GM18505 (cell line): ENCODE data around the gene GHR.

ENCODE experiments used
- ATAC-seq: cut with Tn5 transposase; IDR thresholded peaks from one replicate; pipeline ENCODE4 v1.9.1; 2021; ENCODE audit not compliant: unreplicated experiment
- POLR2A ChIP-seq: IDR thresholded peaks from 4 replicates; pipeline ENCODE4 v1.6.1; 2011; ENCODE audit warnings: borderline replicate concordance; ENCODE audit not compliant: insufficient read depth, insufficient read length; ENCODE audit errors: extremely low read depth

Gene GHR

DNA sequence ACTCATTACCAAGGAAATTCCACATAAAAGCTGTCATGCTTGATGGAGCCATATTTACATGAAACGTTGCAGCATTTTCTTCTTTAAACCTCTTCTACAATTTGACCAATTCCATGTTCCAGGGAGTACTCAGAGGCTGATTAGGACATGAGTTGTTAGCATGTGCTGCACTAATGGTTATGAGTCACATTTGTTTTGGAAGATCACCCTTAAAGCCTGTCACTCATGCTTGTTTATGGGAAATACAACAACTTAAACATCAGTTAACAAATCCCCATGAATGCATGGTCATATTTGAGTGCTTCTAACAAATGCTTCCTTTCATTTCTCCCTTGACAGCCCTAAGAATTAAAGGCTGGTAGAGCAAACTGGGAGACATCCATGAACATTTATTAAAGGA lies 156.1 kb downstream of the GHR start:
- no peak for ATAC-seq
- no peak for TF ChIP-seq POLR2A

DNA sequence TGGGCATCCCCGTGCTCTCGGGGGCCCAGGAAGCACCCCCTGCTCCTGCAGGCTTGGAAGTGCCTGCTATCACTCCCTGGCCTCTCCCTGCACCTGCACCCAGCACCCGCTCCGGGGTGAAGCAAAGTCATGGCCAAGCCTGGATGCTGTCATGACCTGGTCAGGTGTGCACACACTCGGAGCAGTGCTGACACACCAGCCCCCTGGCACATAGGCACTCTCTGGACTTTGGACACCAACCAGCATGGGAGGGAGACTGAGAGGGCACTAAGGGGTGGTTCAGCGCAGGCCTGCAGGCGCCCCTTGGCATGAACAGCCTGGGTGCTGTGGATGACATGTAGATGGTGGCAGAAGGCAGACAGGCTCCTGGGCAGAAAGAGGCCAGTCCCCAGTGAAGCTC lies 158.6 kb downstream of the GHR start:
- no peak for TF ChIP-seq POLR2A
- no peak for ATAC-seq

GRCh38 chr5:42582723-42583122 lies 159.5 kb downstream of the GHR start:
- no peak for TF ChIP-seq POLR2A
- ATAC-seq = no peak

DNA sequence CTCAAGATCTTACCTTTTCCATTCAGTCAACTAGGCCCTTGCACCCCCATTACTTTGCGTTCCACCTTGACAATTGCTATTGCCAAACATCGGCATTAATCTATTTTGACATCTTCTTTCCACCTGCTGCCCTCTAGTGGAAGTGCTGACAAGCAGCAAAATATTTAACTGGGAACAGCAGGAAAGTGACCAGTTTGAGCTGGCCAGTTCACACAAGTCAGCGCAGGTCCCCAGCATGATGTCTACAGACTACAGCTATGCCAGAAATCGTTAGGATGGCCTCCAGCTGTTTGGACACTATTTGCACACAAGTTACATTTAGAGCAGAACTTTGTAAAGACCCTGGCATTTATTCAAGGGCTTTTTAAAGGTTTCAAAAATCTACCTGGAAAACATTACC lies 160.1 kb downstream of the GHR start:
- no peak for ATAC-seq

DNA sequence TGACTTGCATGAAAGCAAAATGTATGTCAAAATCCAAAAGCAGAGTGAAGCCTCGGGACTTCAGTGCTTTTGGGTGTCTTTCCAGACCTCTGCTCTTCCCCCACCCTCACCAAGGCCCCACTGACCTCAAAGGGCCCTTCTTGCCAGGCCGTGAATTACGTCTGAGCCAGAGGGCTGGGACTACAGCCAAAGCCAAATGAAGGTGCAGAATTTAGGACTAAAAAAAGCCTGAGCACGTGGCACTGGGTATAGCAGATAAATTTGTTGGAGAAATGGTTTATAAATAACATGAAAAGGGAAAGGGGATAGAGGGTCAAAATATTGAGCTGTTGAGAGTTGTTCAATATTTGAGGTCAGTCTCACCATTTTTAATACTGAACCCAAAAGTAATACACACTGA lies 163.4 kb downstream of the GHR start:
- no peak for ATAC-seq
- TF ChIP-seq POLR2A = no peak

More for the DNA sequence above, 160.1 kb downstream of the GHR start:
- no peak for TF ChIP-seq POLR2A

GRCh38 chr5:42587096-42587723 lies 164.0 kb downstream of the GHR start:
- no peak for TF ChIP-seq POLR2A
- ATAC-seq = no peak

- no peak for ATAC-seq
- no peak for TF ChIP-seq POLR2A
These were observed 167.3 kb downstream of the GHR start for GRCh38 chr5:42590566-42590965.

GRCh38 chr5:42591015-42591414 lies 167.8 kb downstream of the GHR start:
- no peak for TF ChIP-seq POLR2A

GRCh38 chr5:42592401-42593140 lies 169.3 kb downstream of the GHR start:
- no peak for ATAC-seq
- no peak for TF ChIP-seq POLR2A

More at GRCh38 chr5:42591015-42591414, 167.8 kb downstream of the GHR start:
- no peak for ATAC-seq

DNA sequence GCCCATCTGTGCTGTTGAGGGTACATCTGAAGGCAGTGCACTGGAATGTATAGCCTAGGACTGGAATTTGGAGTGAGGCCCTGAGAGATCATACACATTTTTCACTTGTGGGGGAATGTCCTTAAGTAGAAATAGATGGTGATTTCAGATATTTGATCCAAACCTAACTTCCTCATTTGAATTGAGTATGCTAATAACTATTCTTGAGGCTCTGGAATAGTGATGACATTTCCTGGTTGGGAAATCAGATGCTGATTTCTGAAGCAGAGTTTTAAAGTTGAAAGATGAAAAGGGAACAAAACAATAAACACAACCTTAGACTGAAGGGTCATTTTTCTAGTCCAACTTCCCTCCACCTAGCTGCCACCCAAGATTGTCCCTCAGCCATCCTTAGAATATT lies 170.4 kb downstream of the GHR start:
- no peak for ATAC-seq
- no peak for TF ChIP-seq POLR2A

DNA sequence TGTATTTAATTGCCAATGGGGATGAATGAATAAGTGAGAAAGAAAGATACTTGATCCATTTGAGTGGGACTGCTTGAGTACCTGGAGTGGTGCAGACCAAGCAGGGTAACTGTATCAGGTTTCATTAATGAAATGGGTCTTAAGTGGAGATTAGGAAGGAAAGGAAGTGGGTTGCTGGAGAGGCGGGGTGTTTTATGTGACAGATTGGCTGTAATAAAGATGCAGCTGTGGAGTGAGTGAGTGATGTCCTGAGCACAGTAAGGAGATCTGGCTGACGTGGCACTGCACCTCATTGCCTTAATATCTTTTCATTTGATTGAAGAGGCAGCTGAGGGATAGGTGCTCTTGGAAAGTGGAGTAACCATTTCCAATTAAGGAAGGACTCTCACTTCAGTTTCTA lies 172.4 kb downstream of the GHR start:
- TF ChIP-seq POLR2A = no peak
- ATAC-seq = no peak

- TF ChIP-seq POLR2A = no peak
- ATAC-seq = no peak
These were observed 173.6 kb downstream of the GHR start for GRCh38 chr5:42596817-42597216.

GRCh38 chr5:42597318-42597937 lies 174.2 kb downstream of the GHR start:
- ATAC-seq = no peak
- no peak for TF ChIP-seq POLR2A

DNA sequence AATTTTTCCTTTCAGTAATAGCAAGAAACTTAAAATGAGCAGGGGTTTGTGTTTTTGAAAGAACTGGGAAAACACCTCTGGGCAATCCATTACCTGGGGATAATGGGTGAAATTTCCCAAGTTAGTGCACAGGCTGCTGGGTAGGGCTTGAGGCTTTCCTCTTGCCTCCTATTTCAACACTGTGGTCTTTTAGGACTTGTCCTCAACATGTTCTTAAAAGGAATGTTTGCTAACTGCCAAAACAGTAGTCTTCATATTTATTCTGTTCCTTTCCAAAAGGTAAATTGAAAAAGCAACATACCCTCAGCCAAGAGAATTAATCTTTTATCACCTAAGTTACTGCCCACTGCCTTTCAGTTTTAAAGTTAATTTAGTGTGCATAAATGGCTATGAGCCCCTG lies 175.1 kb downstream of the GHR start:
- ATAC-seq = no peak
- no peak for TF ChIP-seq POLR2A
